HS-5 (cell line): ENCODE data around the gene SH2B2.

Source experiments
- DNase-seq: peaks from one replicate; pipeline ENCODE4 v3.0.0-alpha.2; 2012; ENCODE audit warnings: low read depth

SH2B2 gene

GRCh38 chr7:102266541-102266940 lies 20.1 kb upstream of the SH2B2 start:
- no peak for DNase-seq

DNA sequence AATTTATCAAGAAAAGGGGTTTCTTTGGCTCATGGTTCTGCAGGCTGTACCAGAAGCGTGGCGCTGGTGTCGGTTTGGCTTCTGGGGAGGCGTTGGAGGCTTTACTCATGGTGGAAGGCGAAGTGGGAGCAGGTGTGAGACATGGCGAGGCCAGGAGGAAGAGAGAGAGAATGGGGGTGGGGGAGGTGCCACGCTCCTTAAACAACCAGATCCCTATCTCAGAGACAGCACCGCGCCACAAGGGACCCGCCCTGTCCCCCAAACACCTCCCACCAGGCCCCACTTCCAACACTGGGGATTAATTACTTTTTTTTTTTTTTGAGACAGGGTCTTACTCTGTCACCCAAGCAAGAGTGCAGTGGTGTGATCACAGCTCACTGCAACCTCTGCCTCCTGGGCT lies 18.0 kb upstream of the SH2B2 start:
- no peak for DNase-seq

GRCh38 chr7:102270178-102270887 lies 16.3 kb upstream of the SH2B2 start:
- no peak for DNase-seq

DNA sequence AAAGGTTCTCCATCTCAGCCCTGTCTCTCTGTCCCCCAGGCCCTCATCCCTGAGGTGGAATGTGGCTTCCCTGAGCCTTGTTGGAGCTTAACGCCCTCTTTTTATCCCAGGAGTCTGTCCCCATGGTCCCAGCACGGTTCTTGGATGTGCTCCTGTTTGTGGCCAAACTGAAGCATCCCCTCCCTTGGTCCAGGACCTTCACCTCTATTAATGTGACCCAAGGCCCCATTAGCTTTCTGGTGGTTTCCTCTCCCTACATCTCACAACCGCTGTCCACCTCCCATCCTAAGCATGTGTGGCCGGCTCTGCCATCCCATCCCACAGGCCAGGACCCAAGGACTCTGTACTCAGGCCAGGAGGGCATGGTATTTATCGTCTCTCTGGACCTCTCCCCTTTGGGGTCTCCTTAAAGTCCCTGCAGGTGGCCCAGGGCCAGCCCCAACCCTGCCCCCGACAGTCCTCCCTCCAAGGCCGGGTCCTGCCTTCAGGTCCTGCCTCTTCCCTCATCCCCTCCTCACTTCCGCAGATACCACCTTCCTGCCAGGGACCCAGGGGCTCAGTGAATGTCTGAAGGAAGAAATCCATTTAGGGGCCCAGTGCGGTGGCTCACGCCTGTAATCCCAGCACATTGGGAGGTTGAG lies 15.4 kb upstream of the SH2B2 start:
- DNase-seq, result no peak

DNA sequence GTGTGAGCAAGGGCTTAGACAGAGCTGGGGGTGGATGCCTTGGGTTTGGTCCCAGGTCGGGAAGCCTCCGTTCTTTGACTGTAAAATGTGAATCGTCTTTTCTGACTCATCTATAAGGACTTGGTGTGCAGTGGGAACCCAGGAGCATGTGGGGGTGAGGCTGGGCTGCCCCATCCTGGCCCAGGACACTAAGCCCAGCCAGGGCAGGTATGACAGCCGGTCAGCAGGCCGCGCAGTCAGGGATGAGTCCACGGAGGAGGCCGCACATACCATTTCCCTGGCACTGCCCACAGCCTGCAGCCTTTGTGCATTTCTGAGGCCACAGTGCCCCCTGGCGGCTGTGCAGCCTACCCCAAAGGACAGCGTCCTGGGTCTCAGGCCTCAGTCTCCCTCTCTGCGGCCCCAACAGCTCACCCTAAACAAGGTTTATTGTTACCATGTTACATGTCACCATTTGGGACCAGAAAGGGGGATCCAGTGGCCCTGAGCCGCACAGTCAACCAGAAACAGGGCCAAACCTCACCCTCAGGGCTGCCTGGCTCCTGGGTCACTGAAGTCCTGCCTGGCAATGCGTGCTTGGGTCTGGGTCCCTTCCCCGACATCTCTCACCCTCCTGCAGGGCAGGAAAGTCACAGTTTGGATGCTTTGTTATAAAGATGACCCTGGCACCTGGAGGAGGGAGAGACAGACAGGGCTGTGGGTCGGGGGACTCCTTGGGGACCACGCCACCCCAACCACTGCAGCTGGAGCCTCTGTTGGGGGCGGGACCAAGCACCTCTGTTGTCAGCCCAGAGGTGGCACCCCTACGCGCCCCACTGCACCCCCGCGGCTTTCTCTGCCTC lies 14.4 kb upstream of the SH2B2 start:
- no peak for DNase-seq

GRCh38 chr7:102272917-102273748 lies 13.5 kb upstream of the SH2B2 start:
- no peak for DNase-seq

GRCh38 chr7:102273749-102274712 lies 12.6 kb upstream of the SH2B2 start:
- no peak for DNase-seq

DNA sequence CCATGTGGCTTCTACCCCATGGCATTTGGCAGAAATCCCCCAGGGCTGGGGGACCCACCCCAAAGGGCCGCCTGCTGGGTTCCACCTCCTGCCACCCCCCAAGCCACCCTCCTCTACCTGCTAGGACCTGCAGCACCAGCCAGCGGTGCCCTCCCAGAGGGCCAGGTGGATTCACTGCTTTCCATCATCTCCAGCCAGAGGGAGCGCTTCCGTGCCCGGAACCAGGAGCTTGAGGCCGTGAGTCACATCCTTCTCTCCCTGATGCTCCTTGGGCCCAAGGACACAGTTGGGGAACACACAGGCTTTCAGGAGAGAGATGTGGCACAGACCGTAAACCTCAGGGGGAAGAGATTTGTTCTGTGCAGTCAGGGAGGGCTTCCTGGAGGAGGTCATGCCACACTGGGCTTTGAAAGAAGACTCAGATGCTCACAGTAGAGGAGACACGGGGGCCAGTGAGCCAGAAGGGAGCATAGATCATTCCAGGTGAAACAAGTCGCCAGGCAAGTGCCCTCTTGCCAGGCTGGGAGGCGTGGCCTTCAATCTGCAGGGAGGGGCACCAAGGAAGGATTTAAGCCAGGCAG lies 11.5 kb upstream of the SH2B2 start:
- no peak for DNase-seq

DNA sequence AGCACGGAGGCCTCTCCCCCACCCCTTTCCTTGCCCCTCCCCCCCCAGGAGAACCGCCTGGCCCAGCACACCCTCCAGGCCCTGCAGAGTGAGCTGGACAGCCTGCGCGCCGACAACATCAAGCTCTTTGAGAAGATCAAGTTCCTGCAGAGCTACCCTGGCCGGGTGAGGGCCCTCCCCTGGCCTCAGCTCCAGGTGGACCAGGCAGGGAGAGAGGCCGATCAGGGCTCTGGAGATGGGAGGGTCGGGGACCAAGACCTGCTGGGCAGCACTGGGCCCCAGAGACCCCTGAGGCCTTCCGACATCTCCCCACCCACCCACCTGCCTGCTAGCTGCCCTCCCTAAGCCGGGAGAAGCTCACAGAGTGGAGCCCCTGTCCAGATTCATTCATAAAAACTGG lies 8.8 kb upstream of the SH2B2 start:
- no peak for DNase-seq

GRCh38 chr7:102279537-102280400 lies 6.9 kb upstream of the SH2B2 start:
- no peak for DNase-seq

DNA sequence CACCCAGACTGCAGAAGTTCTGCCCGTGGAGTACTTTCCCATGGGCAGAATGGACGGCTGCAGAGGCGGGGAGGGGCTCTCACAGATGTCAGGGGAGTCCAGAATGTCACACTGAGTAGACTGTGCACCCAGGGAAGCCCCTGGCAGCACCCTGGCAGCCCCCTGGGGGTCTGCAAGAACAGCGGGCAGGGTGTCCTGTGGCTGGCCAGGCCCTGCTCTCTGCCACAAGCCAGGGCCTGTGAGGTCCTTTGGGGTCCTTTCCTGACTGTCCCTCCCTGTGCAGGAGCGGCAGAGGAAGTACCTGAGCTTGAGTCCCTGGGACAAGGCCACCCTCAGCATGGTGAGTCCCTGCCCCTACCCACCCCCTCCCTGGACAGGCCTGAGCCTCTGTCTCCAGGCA lies 6.1 kb upstream of the SH2B2 start:
- no peak for DNase-seq

DNA sequence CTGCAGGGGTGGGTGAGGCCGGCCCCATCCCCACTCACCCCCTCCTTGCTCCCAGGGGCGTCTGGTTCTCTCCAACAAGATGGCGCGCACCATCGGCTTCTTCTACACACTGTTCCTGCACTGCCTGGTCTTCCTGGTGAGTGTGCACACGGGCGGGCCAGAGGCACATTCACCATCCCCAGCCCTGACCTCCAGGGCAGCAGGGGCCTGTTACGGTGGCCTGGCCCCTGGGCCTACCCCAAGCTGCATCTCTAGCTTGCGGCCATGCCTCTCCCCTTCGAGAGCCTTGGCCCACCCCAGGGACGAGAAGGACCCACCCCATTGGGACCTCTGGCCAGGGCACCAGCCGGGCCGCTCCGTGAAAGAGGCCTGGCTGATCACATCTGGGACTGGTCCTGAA lies 4.9 kb upstream of the SH2B2 start:
- no peak for DNase-seq

- DNase-seq, result no peak
Observed at GRCh38 chr7:102282465-102283362, 4.0 kb upstream of the SH2B2 start.

DNA sequence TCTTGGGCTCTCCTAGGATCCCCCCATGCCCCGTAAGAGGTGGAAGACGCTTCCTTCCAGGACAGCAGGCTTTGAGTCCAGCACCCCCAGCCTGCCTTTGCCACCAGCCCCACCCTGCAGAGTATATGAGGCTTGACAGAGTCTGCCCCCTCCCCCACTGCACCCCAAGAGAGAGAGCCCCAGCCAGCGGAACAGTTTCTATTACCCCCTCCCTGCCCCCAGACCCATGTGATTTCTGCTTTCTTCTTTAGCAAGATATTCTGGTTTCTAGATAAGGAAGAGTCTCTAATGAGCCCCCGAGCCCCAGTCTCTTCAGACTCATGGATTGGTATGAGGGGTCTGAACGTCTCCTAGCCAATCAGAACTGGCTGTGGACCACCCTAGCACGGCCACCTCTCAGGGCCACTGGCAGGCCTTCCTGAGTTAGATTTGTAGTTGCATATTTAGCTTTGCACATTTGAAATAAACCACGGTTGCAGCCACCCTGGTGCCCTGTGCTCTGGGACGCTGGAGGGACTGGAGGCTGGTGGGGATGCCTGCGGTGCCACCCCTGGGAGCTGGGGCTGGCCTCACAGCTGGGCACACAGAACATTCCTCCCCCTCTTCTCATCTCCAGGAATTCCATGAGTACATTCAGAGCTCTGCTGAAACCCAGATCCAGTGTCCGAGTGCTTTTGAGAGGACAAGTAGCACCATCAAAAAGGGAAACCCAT lies 3.0 kb upstream of the SH2B2 start:
- DNase-seq, result no peak

DNA sequence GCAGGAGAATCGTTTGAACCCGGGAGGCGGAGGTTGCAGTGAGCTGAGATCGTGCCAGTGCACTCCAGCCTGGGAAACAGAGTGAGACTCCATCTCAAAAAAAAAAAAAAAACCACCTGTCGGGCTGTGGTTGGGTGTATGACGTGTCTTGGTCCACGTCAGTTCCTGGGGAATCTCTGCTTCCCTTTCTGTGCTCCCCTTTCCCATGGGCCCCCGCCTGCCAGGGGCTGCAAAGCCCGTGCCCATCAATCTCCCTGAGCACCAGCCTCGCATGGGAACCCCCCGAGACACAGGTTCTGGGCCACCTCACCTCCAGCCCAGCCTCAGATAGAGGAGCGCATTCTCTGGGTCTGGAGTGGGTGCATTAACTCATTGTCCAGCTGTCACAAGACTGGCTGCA lies 2.3 kb upstream of the SH2B2 start:
- no peak for DNase-seq

DNA sequence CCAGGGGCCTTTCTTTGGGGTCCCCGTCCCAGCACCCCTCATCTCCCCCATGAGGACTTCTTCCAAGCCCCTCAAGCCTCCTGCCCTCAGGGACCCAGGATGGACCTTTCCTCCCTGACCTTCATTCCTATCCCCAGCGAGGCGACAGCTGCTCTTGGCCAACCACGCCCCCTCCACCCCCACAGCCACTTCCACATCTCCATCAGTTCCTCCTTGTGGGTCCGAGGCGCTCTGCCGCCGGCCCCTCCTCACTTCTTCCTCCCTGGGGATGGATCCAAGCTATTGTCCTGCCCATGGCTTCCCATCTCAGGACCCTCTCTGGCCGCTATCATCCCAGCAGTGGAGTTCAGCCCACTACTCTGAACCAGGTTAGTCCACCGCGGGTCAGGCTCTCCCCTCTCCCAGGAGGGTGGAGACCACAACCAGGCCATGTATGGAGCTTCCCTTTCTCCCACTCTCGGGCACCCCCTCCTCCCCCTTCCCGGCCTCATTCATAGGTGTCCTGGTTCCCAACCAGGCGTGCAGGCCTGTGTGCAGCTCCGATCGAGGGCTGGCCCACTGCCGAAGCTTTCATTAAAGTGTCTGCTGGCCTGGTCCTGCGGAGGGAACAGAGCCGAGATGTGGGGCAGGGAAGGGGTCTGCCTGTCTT lies 1.7 kb upstream of the SH2B2 start:
- no peak for DNase-seq

GRCh38 chr7:102285540-102286236 lies 980 bp upstream of the SH2B2 start:
- DNase-seq, result no peak
